Posterior vena cava (tissue), 2 donors: ENCODE data around the gene CTSO. TPM values are rescaled to one million over a fixed set of nuclear protein-coding genes. Genes with fewer than 3 reads are reported as not detected.
"Not testable (repeated sequence)": the region's sequence is repeated elsewhere in the genome, so short reads cannot be mapped to it uniquely, and the experiment has no call there.

Experiments
- DNase-seq: peaks from one replicate; pipeline ENCODE4 v3.0.0-alpha.2; 2020; ENCODE audit warnings: low spot score
- intact Hi-C, 2 donors: fragments of 100-400 bp; cut with DNase I; formaldehyde crosslinking; loops; one replicate each; pipeline versions ENCODE4 v1.14.1 to v1.14.2; 2022 to 2023
- total RNA-seq, 2 donors: library from RNA; stranded (reverse); fragmentation: NEBNext Ultra II Directional; extraction: Animal tissue kit (Norgen Biotek cat#: 25700); gene quantifications; one replicate each; pipeline ENCODE4 v1.2.1, GENCODE V29; 2021
- donor health status: DM: yes; HTN: yes; CAD: no.
- donor health status: DM: yes; HTN: yes; CAD: no.

Gene CTSO
- total RNA-seq, 2 donors from 2014 or later: 15.0 to 23.8 TPM

- no peak for DNase-seq
- intact Hi-C loops: no loop called here
These were observed 38.9 kb downstream of the CTSO start for GRCh38 chr4:155914782-155915181.

GRCh38 chr4:155911905-155912304 lies 41.8 kb downstream of the CTSO start:
- no peak for DNase-seq
- intact Hi-C loops: no loop called here

- no peak for DNase-seq
- intact Hi-C loops: no loop called here
These were observed 43.9 kb downstream of the CTSO start for GRCh38 chr4:155909615-155910226.

- intact Hi-C loops: no loop called here
- no peak for DNase-seq
These were observed 45.2 kb downstream of the CTSO start for GRCh38 chr4:155908187-155909139.

- intact Hi-C loops: no loop called here
- no peak for DNase-seq
These were observed 46.1 kb downstream of the CTSO start for GRCh38 chr4:155907556-155907955.

GRCh38 chr4:155906554-155907247 lies 47.0 kb downstream of the CTSO start:
- intact Hi-C loops: no loop called here
- no peak for DNase-seq

- intact Hi-C loops: no loop called here
- no peak for DNase-seq
These were observed 49.3 kb downstream of the CTSO start for GRCh38 chr4:155904331-155904730.

GRCh38 chr4:155903453-155903852 lies 50.2 kb downstream of the CTSO start, which contains the start of gene TDO2:
Gene TDO2, plus strand, starts transcription at chr4:155903696. Its CDS starts 63 bp downstream, at chr4:155903759.
- no peak for DNase-seq
- intact Hi-C loops: no loop called here

GRCh38 chr4:155901013-155901412 lies 52.7 kb downstream of the CTSO start:
- intact Hi-C loops: no loop called here
- no peak for DNase-seq

- no peak for DNase-seq
- intact Hi-C loops: no loop called here
These were observed 53.3 kb downstream of the CTSO start for GRCh38 chr4:155900381-155900780.

- intact Hi-C loops: no loop called here
- no peak for DNase-seq
These were observed 53.8 kb downstream of the CTSO start for GRCh38 chr4:155899891-155900290.

- intact Hi-C loops, DNase-seq: not testable (repeated sequence)
These were observed 55.3 kb downstream of the CTSO start for GRCh38 chr4:155898371-155898770.

GRCh38 chr4:155891058-155891457 lies 62.6 kb downstream of the CTSO start:
- no peak for DNase-seq

GRCh38 chr4:155889946-155890345 lies 63.7 kb downstream of the CTSO start:
- intact Hi-C loops: no loop called here
- DNase-seq: no peak

More at GRCh38 chr4:155891058-155891457, 62.6 kb downstream of the CTSO start:
- intact Hi-C loops: no loop called here

GRCh38 chr4:155889031-155889793 lies 64.5 kb downstream of the CTSO start:
- no peak for DNase-seq
- intact Hi-C loops: no loop called here

- intact Hi-C loops: no loop called here
- DNase-seq: no peak
These were observed 65.7 kb downstream of the CTSO start for GRCh38 chr4:155887847-155888570.

GRCh38 chr4:155887045-155887444 lies 66.6 kb downstream of the CTSO start:
- no peak for DNase-seq

GRCh38 chr4:155885666-155886065 lies 68.0 kb downstream of the CTSO start:
- intact Hi-C loops: no loop called here
- DNase-seq: no peak

More at GRCh38 chr4:155887045-155887444, 66.6 kb downstream of the CTSO start:
- intact Hi-C loops: no loop called here

- intact Hi-C loops: no loop called here
- DNase-seq: no peak
These were observed 69.8 kb downstream of the CTSO start for GRCh38 chr4:155883895-155884294.
